PC-9 (cell line): ENCODE results near the gene HRH1. TPM values are rescaled to one million over a fixed set of nuclear protein-coding genes. Genes with fewer than 3 reads are reported as not detected.

ENCODE experiments used
- BruUV-seq: library from RNA; stranded (reverse); fragments of 400-500 nt; replicated peaks from 2 replicates; lab custom pipeline; 2021; lab: Mats Ljungman, UMichigan
- CTCF ChIA-PET: fragments of 300-600 bp; sonication (Branson Sonifier 250); formaldehyde crosslinking; loops from one replicate; lab custom pipeline; 2022; ENCODE audit warnings: antibody characterized with exemption; lab: Charles Lee
- POLR2A ChIA-PET: fragments of 300-600 bp; sonication (Branson Sonifier 250); formaldehyde crosslinking; loops from one replicate; lab custom pipeline; 2022; ENCODE audit warnings: antibody characterized with exemption; ENCODE audit not compliant: unreplicated experiment; lab: Charles Lee
- DNase-seq, 2 experiments: peaks; one replicate each; pipeline versions ENCODE4 v3.0.0 to v3.0.0-alpha.2; 2015 to 2022; ENCODE audit warnings: mixed read lengths in 1 of 2
- H2AFZ ChIP-seq: fragments of 200-600 bp; sonication (generic); 2 replicates; pipeline ENCODE4 v1.8.1; 2017; ENCODE audit warnings: antibody characterized with exemption
- H3F3A ChIP-seq: fragments of 200-600 bp; sonication (generic); 2 replicates; pipeline ENCODE4 v1.8.1; 2017; ENCODE audit warnings: antibody characterized with exemption, mild to moderate bottlenecking, low read depth; ENCODE audit not compliant: insufficient read depth
- H3K27ac ChIP-seq: fragments of 200-600 bp; sonication (generic); 2 replicates; pipeline ENCODE4 v1.6.1; 2016; ENCODE audit warnings: mixed run types
- H3K27me3 ChIP-seq: fragments of 200-600 bp; sonication (generic); 2 replicates; pipeline ENCODE4 v1.6.1; 2016; ENCODE audit warnings: low read depth, mixed run types; ENCODE audit not compliant: insufficient read depth
- H3K36me3 ChIP-seq: fragments of 200-600 bp; sonication (generic); 2 replicates; pipeline ENCODE4 v1.6.1; 2016; ENCODE audit warnings: low read depth, mixed run types
- H3K4me1 ChIP-seq: fragments of 200-600 bp; sonication (generic); replicated peaks from 2 replicates; pipeline ENCODE4 v1.6.1; 2016; ENCODE audit warnings: mixed run types; ENCODE audit not compliant: insufficient read depth
- H3K4me2 ChIP-seq: fragments of 200-600 bp; sonication (generic); 2 replicates; pipeline ENCODE4 v1.6.1; 2017; ENCODE audit warnings: mixed run types
- H3K4me3 ChIP-seq: fragments of 200-600 bp; sonication (generic); 2 replicates; pipeline ENCODE4 v1.6.1; 2016; ENCODE audit warnings: mixed run types
- H3K79me2 ChIP-seq: fragments of 200-600 bp; sonication (generic); 2 replicates; pipeline ENCODE4 v1.6.1; 2017; ENCODE audit warnings: low read depth, mixed run types
- H3K9me2 ChIP-seq: fragments of 200-600 bp; sonication (generic); 2 replicates; pipeline ENCODE4 v1.8.1; 2017; ENCODE audit warnings: mild to moderate bottlenecking; ENCODE audit not compliant: insufficient read depth
- H3K9me3 ChIP-seq: fragments of 200-600 bp; sonication (generic); 2 replicates; pipeline ENCODE4 v1.8.1; 2016; ENCODE audit warnings: low read depth; ENCODE audit not compliant: insufficient read depth
- H4K20me1 ChIP-seq: fragments of 200-600 bp; sonication (generic); 2 replicates; pipeline ENCODE4 v1.8.1; 2017; ENCODE audit not compliant: insufficient read depth
- CTCF ChIP-seq: fragments of 200-600 bp; sonication (generic); conservative IDR thresholded peaks from 2 replicates; pipeline ENCODE4 v1.6.1; 2017; ENCODE audit warnings: mixed run types, antibody characterized with exemption, mild to moderate bottlenecking, moderate library complexity
- EZH2 ChIP-seq: fragments of 200-600 bp; sonication (generic); IDR thresholded peaks from 2 replicates; pipeline ENCODE4 v1.8.0; 2017; ENCODE audit warnings: antibody characterized with exemption, low read depth
- intact Hi-C: fragments of 100-400 bp; cut with micrococcal nuclease; formaldehyde crosslinking; loops from one replicate; pipeline ENCODE4 v1.10.0; 2022; ENCODE audit not compliant: unreplicated experiment
- total RNA-seq: library from RNA; stranded (reverse); gene quantifications from 2 replicates; pipeline ENCODE4 v1.2.3, GENCODE V29; 2021

HRH1 gene
- total RNA-seq, 1 experiment from 2014 or later: 9.2 TPM

- no peaks in the 10 kb centered on the region for H3K27me3 ChIP-seq
- peak overlapping the region; percentile 65 for H3K4me3 ChIP-seq
- TF ChIP-seq CTCF (no peak), EZH2 (no peak)
- no peaks in the 10 kb centered on the region for H3K36me3 ChIP-seq
- ChIA-PET CTCF (interaction anchor here (0.6 kb wide), 1 partner anchor 32 kb away, joined by 4 read pairs; no protein-coding TSS in a partner anchor), POLR2A (interaction anchor here (0.5 to 1.2 kb wide), 2 partner anchors 41 to 101 kb away, joined by 3 to 9 read pairs; no protein-coding TSS in a partner anchor)
- DNase-seq: no peak
- H3K4me1 ChIP-seq: peaks cover 51% of the 10 kb centered on the region
- no peaks in the 10 kb centered on the region for H4K20me1 ChIP-seq
- H2AFZ ChIP-seq: peak overlapping the region; percentile 88
- H3K9me3 ChIP-seq: no peaks in the 10 kb centered on the region
- H3K27ac ChIP-seq: peak overlapping the region; percentile 96
- H3K9me2 ChIP-seq: no peaks in the 10 kb centered on the region
- intact Hi-C loops: loop anchor here (1.0 to 5.0 kb wide), 8 partner anchors 9 to 151 kb away; no protein-coding TSS in a partner anchor
- BruUV-seq: no TSS peak
- peak overlapping the region; percentile 93 for H3K4me2 ChIP-seq
- H3K79me2 ChIP-seq: no peaks in the 10 kb centered on the region
- H3F3A ChIP-seq: peaks cover 56% of the 10 kb centered on the region
Observed at GRCh38 chr3:11137627-11137959, 16.7 kb upstream of the HRH1 start.

- Histone ChIP-seq H3K36me3 (no peaks in the 10 kb centered on the region), H3K27me3 (no peaks in the 10 kb centered on the region), H2AFZ (no peak overlapping the region), H3K27ac (no peak overlapping the region), H3K9me3 (no peaks in the 10 kb centered on the region), H3K9me2 (no peaks in the 10 kb centered on the region), H3K79me2 (no peaks in the 10 kb centered on the region), H3F3A (peaks cover 56% of the 10 kb centered on the region), H4K20me1 (no peaks in the 10 kb centered on the region), H3K4me1 (peaks cover 51% of the 10 kb centered on the region), H3K4me2 (peak overlapping the region; percentile 93), H3K4me3 (peak overlapping the region; percentile 65; the same call in 1 of the 2 replicates)
- DNase-seq: no peak
- CTCF ChIA-PET: no interaction called here
- intact Hi-C loops: loop anchor here (5.0 kb wide), 1 partner anchor 69 kb away; no protein-coding TSS in a partner anchor
- POLR2A ChIA-PET: no interaction called here
- BruUV-seq: no TSS peak
- TF ChIP-seq CTCF (no peak), EZH2 (no peak)
Observed at GRCh38 chr3:11138371-11138770, 15.9 kb upstream of the HRH1 start.

- no peaks in the 10 kb centered on the region for H4K20me1 ChIP-seq
- ChIA-PET CTCF (interaction anchor here (0.5 to 1.1 kb wide), 2 partner anchors 14 to 80 kb away, joined by 3 to 4 read pairs; partner anchors contain the start of gene HRH1), POLR2A (interaction anchor here (0.5 to 0.7 kb wide), 4 partner anchors 42 to 1025 kb away, joined by 3 to 20 read pairs (median 14); no protein-coding TSS in a partner anchor)
- H3K79me2 ChIP-seq: no peaks in the 10 kb centered on the region
- no peaks in the 10 kb centered on the region for H3K36me3 ChIP-seq
- no TSS peak for BruUV-seq
- peak overlapping the region; percentile 68 for H3K27ac ChIP-seq
- no peak for TF ChIP-seq EZH2
- DNase-seq: peak; percentile 77 to 79
- peak overlapping the region; percentile 64 for H3K4me2 ChIP-seq
- no peaks in the 10 kb centered on the region for H3K9me3 ChIP-seq
- H3F3A ChIP-seq: peaks cover 56% of the 10 kb centered on the region
- peak overlapping the region; percentile 28; the same call in 1 of the 2 replicates for H3K4me3 ChIP-seq
- H3K4me1 ChIP-seq: peaks cover 52% of the 10 kb centered on the region
- H2AFZ ChIP-seq: no peak overlapping the region; the same call in 1 of the 2 replicates
- no peaks in the 10 kb centered on the region for H3K27me3 ChIP-seq
- no peaks in the 10 kb centered on the region for H3K9me2 ChIP-seq
- intact Hi-C loops: no loop called here
Observed at GRCh38 chr3:11140030-11140712, 14.1 kb upstream of the HRH1 start.
